IMR-90 (cell line): ENCODE results near the gene ARAP3. TPM values are rescaled to one million over a fixed set of nuclear protein-coding genes. Genes with fewer than 3 reads are reported as not detected.

Experiments
- ATAC-seq: fragments of 200-7000 bp; cut with Tn5 transposase; 2 replicates; pipeline ENCODE4 v1.9.1; 2020; ENCODE audit warnings: low read depth, mild to moderate bottlenecking, moderate library complexity
- BruUV-seq: library from RNA; stranded (reverse); fragments of 400-500 nt; replicated peaks from 2 replicates; lab custom pipeline; 2021; lab: Mats Ljungman, UMichigan
- CTCF ChIA-PET: fragments of 300-600 bp; formaldehyde crosslinking; extraction: SDS; loops from one replicate; lab custom pipeline; 2021; ENCODE audit warnings: antibody characterized with exemption; lab: Yijun Ruan, JAX
- POLR2A ChIA-PET: fragments of 300-600 bp; sonication (Branson Sonifier 250); formaldehyde crosslinking; loops from one replicate; lab custom pipeline; 2022; ENCODE audit warnings: antibody characterized with exemption; ENCODE audit not compliant: unreplicated experiment; lab: Charles Lee
- DNase-seq: peaks from one replicate; pipeline ENCODE4 v3.0.0; 2013
- H2AFZ ChIP-seq: replicated peaks from 2 replicates; pipeline ENCODE3; 2013; ENCODE audit warnings: low read length, mild to moderate bottlenecking; ENCODE audit not compliant: poor library complexity
- H2AK5ac ChIP-seq: 2 replicates; pipeline ENCODE4 v1.6.1; 2013; ENCODE audit warnings: low read depth, low read length, inconsistent platforms
- H2AK9ac ChIP-seq: replicated peaks from 2 replicates; pipeline ENCODE3; 2013; ENCODE audit warnings: mild to moderate bottlenecking, low read depth, low read length, moderate library complexity; ENCODE audit not compliant: poor library complexity
- H2BK120ac ChIP-seq: 2 replicates; pipeline ENCODE4 v1.6.1; 2013; ENCODE audit warnings: low read depth, low read length, inconsistent platforms
- H2BK15ac ChIP-seq: 3 replicates; pipeline ENCODE4 v1.6.1; 2013; ENCODE audit warnings: low read depth, low read length, inconsistent platforms
- H2BK20ac ChIP-seq: 2 replicates; pipeline ENCODE4 v1.6.1; 2013; ENCODE audit warnings: low read depth, mild to moderate bottlenecking, inconsistent platforms, low read length, moderate library complexity
- H2BK5ac ChIP-seq: 2 replicates; pipeline ENCODE4 v1.6.1; 2013; ENCODE audit warnings: mild to moderate bottlenecking, low read depth, low read length, inconsistent platforms; ENCODE audit not compliant: poor library complexity, severe bottlenecking
- H3K14ac ChIP-seq: replicated peaks from 2 replicates; pipeline ENCODE4 v1.6.1; 2013; ENCODE audit warnings: low read depth, low read length, inconsistent platforms
- H3K18ac ChIP-seq: 2 replicates; pipeline ENCODE4 v1.6.1; 2013; ENCODE audit warnings: low read depth, low read length, control low read depth
- H3K23ac ChIP-seq: 2 replicates; pipeline ENCODE4 v1.6.1; 2013; ENCODE audit warnings: low read depth, low read length, inconsistent platforms
- H3K27ac ChIP-seq: 2 replicates; pipeline ENCODE4 v1.5.1; 2013; ENCODE audit warnings: mild to moderate bottlenecking, control low read depth, low read length; ENCODE audit not compliant: insufficient read depth
- H3K27me3 ChIP-seq: 2 replicates; pipeline ENCODE4 v1.6.1; 2013; ENCODE audit warnings: low read length; ENCODE audit not compliant: control insufficient read depth, insufficient read depth
- H3K36me3 ChIP-seq: 2 replicates; pipeline ENCODE4 v1.6.1; 2013; ENCODE audit warnings: low read length, mixed read lengths; ENCODE audit not compliant: control insufficient read depth, insufficient read depth
- H3K4ac ChIP-seq: 2 replicates; pipeline ENCODE4 v1.6.1; 2013; ENCODE audit warnings: low read depth, low read length, inconsistent platforms
- H3K4me1 ChIP-seq: 2 replicates; pipeline ENCODE4 v1.6.1; 2013; ENCODE audit warnings: low read length, mixed read lengths; ENCODE audit not compliant: control insufficient read depth, insufficient read depth
- H3K4me2 ChIP-seq: 2 replicates; pipeline ENCODE4 v1.6.1; 2013; ENCODE audit warnings: low read depth, mild to moderate bottlenecking, control low read depth, low read length, moderate library complexity
- H3K4me3 ChIP-seq: 2 replicates; pipeline ENCODE4 v1.5.1; 2013; ENCODE audit warnings: low read depth, mild to moderate bottlenecking, control low read depth, low read length, moderate library complexity; ENCODE audit not compliant: insufficient read depth
- H3K56ac ChIP-seq: 2 replicates; pipeline ENCODE4 v1.6.1; 2013; ENCODE audit warnings: low read length, inconsistent platforms; ENCODE audit not compliant: insufficient read depth; ENCODE audit errors: extremely low read depth
- H3K79me1 ChIP-seq, 2 experiments: 2 replicates each; pipeline ENCODE4 v1.6.1; 2013; ENCODE audit warnings: low read length in 2 of 2, inconsistent platforms in 1 of 2, low read depth in 1 of 2
- H3K9ac ChIP-seq: 2 replicates; pipeline ENCODE4 v1.6.1; 2013; ENCODE audit warnings: low read depth, low read length, control low read depth
- H3K9me1 ChIP-seq: 2 replicates; pipeline ENCODE4 v1.6.1; 2013; ENCODE audit warnings: low read length, inconsistent platforms; ENCODE audit not compliant: insufficient read depth
- H3K9me3 ChIP-seq: 2 replicates; pipeline ENCODE4 v1.6.1; 2013; ENCODE audit warnings: low read length; ENCODE audit not compliant: control insufficient read depth, insufficient read depth
- H4K20me1 ChIP-seq: 2 replicates; pipeline ENCODE4 v1.6.1; 2013; ENCODE audit warnings: low read length, inconsistent platforms; ENCODE audit not compliant: insufficient read depth
- H4K5ac ChIP-seq: 2 replicates; pipeline ENCODE4 v1.6.1; 2013; ENCODE audit warnings: mild to moderate bottlenecking, low read depth, low read length, control low read depth
- H4K8ac ChIP-seq, 2 experiments: 2 replicates each; pipeline ENCODE4 v1.6.1; 2013; ENCODE audit warnings: low read depth in 2 of 2, low read length in 2 of 2, control low read depth in 1 of 2, inconsistent platforms in 1 of 2
- H4K91ac ChIP-seq: 2 replicates; pipeline ENCODE4 v1.6.1; 2013; ENCODE audit warnings: low read depth, low read length, inconsistent platforms; ENCODE audit not compliant: insufficient read depth
- BHLHE40 ChIP-seq: fragments of 150-350 bp; IDR thresholded peaks from 2 replicates; pipeline ENCODE4 v1.6.1; 2016; ENCODE audit warnings: mild to moderate bottlenecking, low read depth, low read length
- CEBPB ChIP-seq: IDR thresholded peaks from 2 replicates; pipeline ENCODE4 v1.6.1; 2012; ENCODE audit warnings: low read depth, low read length, improper control_type of control experiment
- CHD1 ChIP-seq: IDR thresholded peaks from 2 replicates; pipeline ENCODE4 v1.6.1; 2012; ENCODE audit warnings: low read depth, low read length, improper control_type of control experiment
- CTCF ChIP-seq: conservative IDR thresholded peaks from 2 replicates; pipeline ENCODE4 v1.5.1; 2012; ENCODE audit warnings: mild to moderate bottlenecking, low read depth, low read length, improper control_type of control experiment
- ELK1 ChIP-seq: fragments of 150-350 bp; IDR thresholded peaks from 2 replicates; pipeline ENCODE4 v1.6.1; 2016; ENCODE audit warnings: low read depth, mild to moderate bottlenecking, low read length, moderate library complexity, borderline replicate concordance
- MAFK ChIP-seq: IDR thresholded peaks from 2 replicates; pipeline ENCODE4 v1.6.1; 2012; ENCODE audit warnings: low read depth, low read length, improper control_type of control experiment
- MXI1 ChIP-seq: IDR thresholded peaks from 2 replicates; pipeline ENCODE4 v1.6.1; 2012; ENCODE audit warnings: low read depth, mild to moderate bottlenecking, low read length, moderate library complexity, borderline replicate concordance
- NFE2L2 ChIP-seq: fragments of 150-350 bp; IDR thresholded peaks from 2 replicates; pipeline ENCODE4 v1.6.1; 2016; ENCODE audit warnings: low read depth, mild to moderate bottlenecking, low read length
- RCOR1 ChIP-seq: IDR thresholded peaks from 2 replicates; pipeline ENCODE4 v1.6.1; 2012; ENCODE audit warnings: mild to moderate bottlenecking, low read length, improper control_type of control experiment; ENCODE audit not compliant: insufficient replicate concordance
- SMC3 ChIP-seq: fragments of 150-350 bp; IDR thresholded peaks from 2 replicates; pipeline ENCODE4 v1.6.1; 2016; ENCODE audit warnings: low read depth, mild to moderate bottlenecking, antibody characterized with exemption, low read length, moderate library complexity
- USF2 ChIP-seq: fragments of 150-350 bp; IDR thresholded peaks from 2 replicates; pipeline ENCODE4 v1.6.1; 2017; ENCODE audit warnings: mild to moderate bottlenecking, antibody characterized with exemption, low read length, low read depth
- WGBS, 2 experiments: methylation state at CpG; one replicate each; pipeline versions ENCODE4 v1.1.5 to v1.1.7; 2013; ENCODE audit warnings: missing lambda C conversion rate in 2 of 2; ENCODE audit not compliant: insufficient read length in 1 of 2; ENCODE audit errors: extremely low coverage in 2 of 2; 5-methylcytosine and 5-hydroxymethylcytosine counted together
- dilution Hi-C: fragments of 300-500 bp; cut with HindIII; formaldehyde crosslinking; loops from one replicate; pipeline ENCODE4 v1.14.3; 2018; ENCODE audit warnings: low sequenced_read_pairs; ENCODE audit not compliant: unreplicated experiment
- in situ Hi-C: fragments of 300-500 bp; cut with MboI; formaldehyde crosslinking; loops from 3 replicates; pipeline ENCODE4 v1.14.3; 2019; ENCODE audit warnings: low sequenced_read_pairs, inconsistent platforms, mixed read lengths
- intact Hi-C: fragments of 100-400 bp; cut with micrococcal nuclease; formaldehyde crosslinking; loops from 2 replicates; pipeline ENCODE4 v1.10.0; 2022
- polyA plus RNA-seq, 3 experiments: library from polyadenylated mRNA; depleted of rRNA; stranded (reverse); fragments of >200 nt; gene quantifications; 2 replicates each; pipeline ENCODE4 v1.2.3, GENCODE V29; 2012; ENCODE audit warnings: low replicate concordance in 1 of 3
- total RNA-seq: library from RNA; depleted of rRNA; stranded (reverse); fragments of >200 nt; gene quantifications from 2 replicates; pipeline ENCODE4 v1.2.3, GENCODE V29; 2012

The ARAP3 gene
- total and polyA plus RNA-seq, 2 of the 4 experiments (the other 2 are of a cell fraction) = 2.2 to 6.9 TPM

DNA sequence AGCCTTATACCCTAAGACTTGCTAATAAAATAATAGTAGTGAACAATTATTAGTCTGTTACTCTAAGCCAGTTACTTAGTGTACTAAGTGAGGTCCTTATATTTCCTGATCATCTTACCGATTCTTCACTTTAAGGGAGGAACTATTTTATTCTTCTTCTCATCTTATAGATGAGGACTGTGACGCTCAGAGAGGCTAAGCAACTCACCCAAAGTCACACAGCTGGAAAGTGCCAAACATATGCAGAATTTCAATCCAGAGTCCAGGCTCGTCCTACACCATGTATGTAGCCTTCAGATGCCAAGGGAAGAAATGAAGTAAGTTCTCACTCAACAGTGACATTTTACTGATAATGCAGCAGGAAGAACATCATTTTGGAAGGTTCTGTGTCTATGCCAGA is 34.4 kb upstream of the ARAP3 start:
- CTCF ChIA-PET = no interaction called here
- Histone ChIP-seq H3K36me3 (no peaks in the 10 kb centered on the region), H3K14ac (no peak overlapping the region), H2AK5ac (no peak overlapping the region), H2AK9ac (no peak overlapping the region), H3K23ac (no peak overlapping the region), H3K18ac (no peak overlapping the region), H4K91ac (no peak overlapping the region), H2BK20ac (no peak overlapping the region), H4K5ac (no peak overlapping the region), H2BK15ac (no peak overlapping the region), H3K9ac (no peak overlapping the region), H3K9me1 (no peaks in the 10 kb centered on the region), H3K27me3 (peaks cover 44% of the 10 kb centered on the region), H3K9me3 (peaks cover 3% of the 10 kb centered on the region; the same call in 1 of the 2 replicates), H3K56ac (no peak overlapping the region), H4K8ac (no peak overlapping the region), H3K4me1 (no peaks in the 10 kb centered on the region), H3K4me2 (no peak overlapping the region), H2BK120ac (no peak overlapping the region), H3K79me1 (no peaks in the 10 kb centered on the region), H3K4me3 (no peak overlapping the region), H2BK5ac (no peak overlapping the region), H3K27ac (no peak overlapping the region), H3K4ac (no peak overlapping the region), H2AFZ (no peak overlapping the region), H4K20me1 (no peaks in the 10 kb centered on the region)
- POLR2A ChIA-PET = no interaction called here
- no peak for TF ChIP-seq BHLHE40
- TF ChIP-seq CEBPB = no peak
- TF ChIP-seq MXI1 = no peak
- TF ChIP-seq SMC3 = no peak
- TF ChIP-seq ELK1 = no peak
- TF ChIP-seq CHD1 = no peak
- no peak for TF ChIP-seq CTCF
- TF ChIP-seq NFE2L2 = no peak
- no peak for TF ChIP-seq MAFK
- TF ChIP-seq USF2 = no peak
- TF ChIP-seq RCOR1 = no peak
- in situ Hi-C loops = no loop called here
- no peak for DNase-seq
- no TSS peak for BruUV-seq
- dilution Hi-C loops = no loop called here
- intact Hi-C loops = no loop called here
- WGBS, 2 experiments = no CpG with 5 or more reads among the region's 3 CpGs
- ATAC-seq = no peak
